Caki2 (cell line): ENCODE measurements around the gene SLC38A8. TPM values are rescaled to one million over a fixed set of nuclear protein-coding genes. Genes with fewer than 3 reads are reported as not detected.

ENCODE experiments used
- DNase-seq: peaks from one replicate; pipeline ENCODE4 v3.0.0-alpha.2; 2015; ENCODE audit warnings: low read depth
- in situ Hi-C: cut with HindIII; loops from 2 replicates; pipeline ENCODE4 v1.10.0; 2016; ENCODE audit warnings: low sequenced_read_pairs, low pct_unique_long_range_greater_than_20kb, mixed read lengths
- total RNA-seq: library from RNA; depleted of rRNA; stranded (reverse); fragments of >200 nt; shearing (Covaris generic); gene quantifications from 2 replicates; pipeline ENCODE4 v1.2.3, GENCODE V29; 2014; ENCODE audit warnings: low replicate concordance; rRNA removed

SLC38A8 gene
- total RNA-seq, 1 experiment from 2014 or later = not detected

- in situ Hi-C loops = no loop called here
- DNase-seq = no peak
These were observed 74.2 kb downstream of the SLC38A8 start for GRCh38 chr16:83968306-83968851.

GRCh38 chr16:83967838-83968305, 74.7 kb downstream of the SLC38A8 start, which contains the start of gene NECAB2:
TSS of gene NECAB2 (plus strand) at chr16:83968244. CDS start at chr16:83968649, 405 bp downstream.
- DNase-seq = no peak

GRCh38 chr16:83967091-83967490, 75.5 kb downstream of the SLC38A8 start:
- no peak for DNase-seq
- in situ Hi-C loops = no loop called here

More at GRCh38 chr16:83967838-83968305, 74.7 kb downstream of the SLC38A8 start, which contains the start of gene NECAB2:
- in situ Hi-C loops = no loop called here

- DNase-seq = no peak
- in situ Hi-C loops = no loop called here
These were observed 76.4 kb downstream of the SLC38A8 start for GRCh38 chr16:83966153-83966696.

GRCh38 chr16:83965444-83966152, 77.0 kb downstream of the SLC38A8 start:
- DNase-seq = no peak
- in situ Hi-C loops = no loop called here

GRCh38 chr16:83964684-83965443, 77.7 kb downstream of the SLC38A8 start:
- DNase-seq = no peak
- in situ Hi-C loops = no loop called here

- no peak for DNase-seq
- in situ Hi-C loops = no loop called here
These were observed 79.1 kb downstream of the SLC38A8 start for GRCh38 chr16:83963277-83964119.

GRCh38 chr16:83961591-83961990, 81.0 kb downstream of the SLC38A8 start:
- DNase-seq = no peak
- in situ Hi-C loops = no loop called here

GRCh38 chr16:83960521-83961249, 81.9 kb downstream of the SLC38A8 start:
- DNase-seq = no peak
- in situ Hi-C loops = no loop called here

Other genes starting within 250 kb of the SLC38A8 start
- 116 and 222 TPM in 2 replicates for gene HSBP1, start 234.8 kb downstream of the SLC38A8 start, total RNA-seq
- gene MLYCD, start 143.7 kb downstream of the SLC38A8 start, total RNA-seq = 2.6 and 3.3 TPM in 2 replicates
- gene OSGIN1, start 89.6 kb downstream of the SLC38A8 start, total RNA-seq = 65.3 and 69.7 TPM in 2 replicates
- gene NECAB2, start 74.6 kb downstream of the SLC38A8 start, total RNA-seq = 0.81 TPM in 1 of 2 replicates, not detected in the other
- gene MBTPS1, start 74.1 kb upstream of the SLC38A8 start, total RNA-seq = 103 and 106 TPM in 2 replicates
- 18.2 and 31.8 TPM in 2 replicates for gene HSDL1, start 102.4 kb upstream of the SLC38A8 start, total RNA-seq
- 0.64 TPM in 1 of 2 replicates, not detected in the other for gene DNAAF1, start 102.5 kb upstream of the SLC38A8 start, total RNA-seq
- 17.6 and 19.2 TPM in 2 replicates for gene TAF1C, start 144.3 kb upstream of the SLC38A8 start, total RNA-seq
- gene ADAD2, start 148.4 kb upstream of the SLC38A8 start, total RNA-seq = not detected in 2 replicates
- gene KCNG4, start 197.2 kb upstream of the SLC38A8 start, total RNA-seq = not detected in 2 replicates